A549 (cell line): ENCODE results near the gene TMEM273.

Source experiments
- MYC ChIP-seq: IDR thresholded peaks from 2 replicates; pipeline ENCODE4 v1.6.1; 2012; ENCODE audit warnings: mild to moderate bottlenecking, inconsistent platforms, low read length, improper control_type of control experiment, borderline replicate concordance
- POLR2A ChIP-seq: IDR thresholded peaks from 2 replicates; pipeline ENCODE4 v1.6.1; 2012; ENCODE audit warnings: mild to moderate bottlenecking, low read length
- POLR2AphosphoS2 ChIP-seq: conservative IDR thresholded peaks from 2 replicates; pipeline ENCODE4 v1.6.1; 2012; ENCODE audit warnings: low read length, improper control_type of control experiment, inconsistent platforms
- TF ChIP-seq, protein P1 (sequence below): fragments of >200 bp; sonication (Bioruptor Twin); formaldehyde crosslinking; IDR thresholded peaks from 3 replicates; pipeline ENCODE4 v1.5.1; 2016
- TF ChIP-seq, protein P2 (sequence below): IDR thresholded peaks from 2 replicates; pipeline ENCODE4 v1.6.1; 2012

DNA sequence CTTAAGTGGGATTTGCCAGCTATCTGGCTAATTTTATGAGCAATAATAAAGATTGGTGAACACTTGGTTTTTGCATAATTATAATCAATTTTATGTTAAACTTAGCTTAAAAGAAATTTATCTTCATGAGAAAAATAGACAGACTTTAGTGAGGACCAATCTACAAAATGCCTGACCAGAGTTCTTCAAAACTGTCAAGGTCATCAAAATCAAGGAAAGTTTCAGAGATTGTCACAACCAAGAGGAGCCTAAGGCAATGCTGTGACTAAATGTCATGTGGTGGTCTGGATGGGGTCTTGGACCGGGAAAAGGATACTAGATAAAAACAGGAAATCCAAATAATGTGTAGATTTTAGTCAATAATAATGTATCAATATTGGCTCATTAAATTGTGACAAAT, 36.7 kb downstream of the TMEM273 start:
- TF ChIP-seq MYC (no peak), POLR2A (no peak), POLR2AphosphoS2 (no peak)
- TF ChIP-seq, protein P1, sequence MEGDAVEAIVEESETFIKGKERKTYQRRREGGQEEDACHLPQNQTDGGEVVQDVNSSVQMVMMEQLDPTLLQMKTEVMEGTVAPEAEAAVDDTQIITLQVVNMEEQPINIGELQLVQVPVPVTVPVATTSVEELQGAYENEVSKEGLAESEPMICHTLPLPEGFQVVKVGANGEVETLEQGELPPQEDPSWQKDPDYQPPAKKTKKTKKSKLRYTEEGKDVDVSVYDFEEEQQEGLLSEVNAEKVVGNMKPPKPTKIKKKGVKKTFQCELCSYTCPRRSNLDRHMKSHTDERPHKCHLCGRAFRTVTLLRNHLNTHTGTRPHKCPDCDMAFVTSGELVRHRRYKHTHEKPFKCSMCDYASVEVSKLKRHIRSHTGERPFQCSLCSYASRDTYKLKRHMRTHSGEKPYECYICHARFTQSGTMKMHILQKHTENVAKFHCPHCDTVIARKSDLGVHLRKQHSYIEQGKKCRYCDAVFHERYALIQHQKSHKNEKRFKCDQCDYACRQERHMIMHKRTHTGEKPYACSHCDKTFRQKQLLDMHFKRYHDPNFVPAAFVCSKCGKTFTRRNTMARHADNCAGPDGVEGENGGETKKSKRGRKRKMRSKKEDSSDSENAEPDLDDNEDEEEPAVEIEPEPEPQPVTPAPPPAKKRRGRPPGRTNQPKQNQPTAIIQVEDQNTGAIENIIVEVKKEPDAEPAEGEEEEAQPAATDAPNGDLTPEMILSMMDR, result no peak
- TF ChIP-seq, protein P2, sequence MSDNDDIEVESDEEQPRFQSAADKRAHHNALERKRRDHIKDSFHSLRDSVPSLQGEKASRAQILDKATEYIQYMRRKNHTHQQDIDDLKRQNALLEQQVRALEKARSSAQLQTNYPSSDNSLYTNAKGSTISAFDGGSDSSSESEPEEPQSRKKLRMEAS, result no peak
